ENCODE results near the gene BRI3BP.
"Not testable (repeated sequence)": the region's sequence is repeated elsewhere in the genome, so short reads cannot be mapped to it uniquely, and the experiment has no call there.

GRCh38 chr12:124986876-124987275 lies 6.6 kb upstream of the BRI3BP start:
- TF ChIP-seq CTCF, POLR2A (IDR thresholded peaks at IDR 0.05): not testable (repeated sequence)

Data from ovary (tissue), 3 donors.